Testis (tissue), 3 donors: ENCODE measurements around the gene DVL1. TPM values are rescaled to one million over a fixed set of nuclear protein-coding genes. Genes with fewer than 3 reads are reported as not detected.
"Not testable (repeated sequence)": the region's sequence is repeated elsewhere in the genome, so short reads cannot be mapped to it uniquely, and the experiment has no call there.

Source experiments
- DNase-seq: peaks from one replicate; pipeline ENCODE4 v3.0.0-alpha.2; 2019
- H3K27ac ChIP-seq, 2 donors: fragments of 200-600 bp; sonication (generic); one replicate each; pipeline ENCODE4 v1.5.1; 2019
- H3K27me3 ChIP-seq: fragments of 200-600 bp; sonication (generic); one replicate; pipeline ENCODE4 v1.5.1; 2019
- H3K36me3 ChIP-seq: fragments of 200-600 bp; sonication (generic); one replicate; pipeline ENCODE4 v1.5.1; 2017; ENCODE audit warnings: low read depth; ENCODE audit errors: missing control alignments
- H3K4me1 ChIP-seq: fragments of 200-600 bp; sonication (generic); one replicate; pipeline ENCODE4 v1.5.1; 2019
- H3K4me3 ChIP-seq, 2 donors: fragments of 200-600 bp; sonication (generic); one replicate each; pipeline ENCODE4 v1.5.1; 2017 to 2019
- H3K9me3 ChIP-seq: fragments of 200-600 bp; sonication (generic); one replicate; pipeline ENCODE4 v1.5.1; 2017
- CTCF ChIP-seq, 3 experiments: fragments of 450-650 bp in 2 of 3; fragments of 200-600 bp in 1 of 3; sonication (generic) in 1 of 3; IDR thresholded peaks; one replicate each; pipeline ENCODE4 v1.5.1; 2016 to 2019; ENCODE audit warnings: antibody characterized with exemption in 3 of 3, mild to moderate bottlenecking in 2 of 3, moderate library complexity in 1 of 3
- POLR2A ChIP-seq: fragments of 450-650 bp; IDR thresholded peaks from one replicate; pipeline ENCODE4 v1.6.1; 2017; ENCODE audit warnings: antibody characterized with exemption, mild to moderate bottlenecking, moderate library complexity
- WGBS, 2 donors: methylation state at CpG; one replicate each; pipeline ENCODE4 v1.1.5; 2018; 5-methylcytosine and 5-hydroxymethylcytosine counted together
- intact Hi-C: fragments of 100-400 bp; cut with DNase I; formaldehyde crosslinking; loops from one replicate; pipeline ENCODE4 v1.15.1; 2023; ENCODE audit warnings: low total_unique reads
- polyA plus RNA-seq: library from polyadenylated mRNA; stranded (reverse); fragments of 350-450 nt; fragmentation: Illumina TruSeq; extraction: RNeasy Lipid Tissue Mini Kit (QIAGEN cat#74804); gene quantifications from one replicate; pipeline ENCODE4 v1.2.3, GENCODE V29; 2014; ENCODE audit warnings: low read depth, low replicate concordance; ENCODE audit not compliant: insufficient read depth
- total RNA-seq, 2 donors: library from RNA; depleted of rRNA; stranded (reverse); fragments of >200 nt; gene quantifications; one replicate each; pipeline ENCODE4 v1.2.3, GENCODE V29; 2016

Gene DVL1
- total and polyA plus RNA-seq, 3 donors from 2014 or later = 65.8 to 183 (median 169) TPM

DNA sequence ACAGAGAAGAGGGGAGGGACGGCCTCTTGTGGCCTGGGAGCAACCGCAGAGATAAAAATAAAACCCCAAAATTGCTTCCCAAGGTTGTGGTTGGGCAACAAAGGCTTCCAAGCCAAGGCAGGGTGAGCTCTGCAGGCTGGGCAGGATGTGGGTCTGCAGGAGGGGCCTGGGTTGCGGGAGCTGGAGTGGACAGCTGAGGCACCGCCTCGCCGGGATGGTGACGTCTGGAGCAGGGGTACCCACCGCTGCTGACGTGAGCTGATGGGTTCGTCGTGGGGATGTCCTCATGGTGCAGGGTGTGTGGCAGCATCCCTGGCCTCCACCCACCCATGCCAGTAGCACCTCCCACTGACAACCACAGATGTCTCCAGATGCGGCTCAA, 22.1 kb upstream of the DVL1 start:
- 56 to 57% methylated on average over 8 to 12 of the region's 12 CpGs for WGBS, 2 donors
- Histone ChIP-seq H3K4me3 (no peak overlapping the region), H3K27me3 (no peaks in the 10 kb centered on the region), H3K4me1 (peaks cover 28% of the 10 kb centered on the region), H3K9me3 (no peaks in the 10 kb centered on the region), H3K36me3 (no peaks in the 10 kb centered on the region), H3K27ac (no peak overlapping the region)
- TF ChIP-seq CTCF (IDR thresholded peaks at IDR 0.05) (no peak), POLR2A (no peak)
- DNase-seq = no peak
- intact Hi-C loops = no loop called here

DNA sequence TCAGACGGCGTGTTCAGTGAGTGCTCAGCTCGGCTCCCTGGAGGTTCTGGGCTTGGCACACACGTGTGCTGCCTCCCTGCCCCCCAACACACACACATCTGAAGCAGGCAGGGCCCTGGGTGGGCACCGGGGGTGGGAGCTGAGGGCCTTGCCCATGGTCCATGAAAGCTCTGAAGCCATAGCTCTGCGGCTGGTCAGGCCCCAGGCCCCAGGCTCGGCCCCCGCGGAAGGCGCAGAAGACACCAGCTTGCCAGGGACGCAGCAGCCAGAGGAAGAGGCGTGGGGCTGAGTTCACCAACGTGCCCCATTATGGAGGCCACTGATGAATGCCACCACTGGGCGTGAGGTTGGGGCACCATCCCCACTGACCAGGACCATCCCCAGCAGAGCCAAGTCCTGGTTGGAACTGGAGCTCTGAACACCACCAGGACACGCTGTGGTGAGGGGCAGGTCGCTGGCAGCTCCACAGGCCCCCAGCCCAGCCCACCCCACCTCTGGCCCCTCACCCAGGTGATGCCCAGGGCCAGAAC, 21.6 kb upstream of the DVL1 start:
- TF ChIP-seq CTCF (IDR thresholded peaks at IDR 0.05) (no peak), POLR2A (no peak)
- no peak for DNase-seq
- no peak overlapping the region for H3K27ac ChIP-seq
- H3K36me3 ChIP-seq = no peaks in the 10 kb centered on the region
- no peak overlapping the region for H3K4me3 ChIP-seq
- H3K9me3 ChIP-seq = no peaks in the 10 kb centered on the region
- WGBS, 2 donors = 85 to 88% methylated on average over 9 to 16 of the region's 16 CpGs
- no peaks in the 10 kb centered on the region for H3K27me3 ChIP-seq
- peaks cover 24% of the 10 kb centered on the region for H3K4me1 ChIP-seq
- intact Hi-C loops = no loop called here

DNA sequence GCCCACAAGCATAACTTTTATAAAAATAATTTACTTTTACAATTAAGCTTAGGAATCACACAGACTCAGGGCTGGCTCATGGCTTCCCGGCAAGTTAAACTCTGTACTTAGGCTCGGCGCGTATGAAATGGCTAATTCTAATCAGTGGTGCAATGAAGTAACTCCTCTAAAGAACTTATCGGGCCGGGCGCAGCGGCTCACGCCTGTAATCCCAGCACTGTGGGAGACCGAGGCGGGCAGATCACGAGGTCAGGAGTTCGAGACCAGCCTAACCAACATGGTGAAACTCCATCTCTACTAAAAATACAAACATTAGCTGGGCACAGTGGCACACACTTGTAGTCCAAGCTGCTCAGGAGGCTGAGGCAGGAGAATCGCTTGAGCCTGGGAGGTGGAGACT, 20.9 kb upstream of the DVL1 start:
- H3K4me3 ChIP-seq, DNase-seq, H3K27ac ChIP-seq, H3K27me3 ChIP-seq, H3K9me3 ChIP-seq, intact Hi-C loops, H3K36me3 ChIP-seq: not testable (repeated sequence)
- 85 to 95% methylated on average over 14 of the region's 14 CpGs for WGBS, 2 donors
- H3K4me1 ChIP-seq = peaks cover 23% of the 10 kb centered on the region

GRCh38 chr1:1367315-1367714, 18.1 kb upstream of the DVL1 start:
- Histone ChIP-seq H3K36me3 (no peaks in the 10 kb centered on the region), H3K27ac (no peak overlapping the region), H3K4me1 (peaks cover 11% of the 10 kb centered on the region), H3K27me3 (no peaks in the 10 kb centered on the region), H3K4me3 (no peak overlapping the region), H3K9me3 (no peaks in the 10 kb centered on the region)
- intact Hi-C loops = no loop called here
- no peak for TF ChIP-seq POLR2A
- TF ChIP-seq CTCF (IDR thresholded peaks at IDR 0.05) = no peak
- no peak for DNase-seq
- WGBS, 2 donors = 78 to 81% methylated on average over 5 of the region's 5 CpGs

DNA sequence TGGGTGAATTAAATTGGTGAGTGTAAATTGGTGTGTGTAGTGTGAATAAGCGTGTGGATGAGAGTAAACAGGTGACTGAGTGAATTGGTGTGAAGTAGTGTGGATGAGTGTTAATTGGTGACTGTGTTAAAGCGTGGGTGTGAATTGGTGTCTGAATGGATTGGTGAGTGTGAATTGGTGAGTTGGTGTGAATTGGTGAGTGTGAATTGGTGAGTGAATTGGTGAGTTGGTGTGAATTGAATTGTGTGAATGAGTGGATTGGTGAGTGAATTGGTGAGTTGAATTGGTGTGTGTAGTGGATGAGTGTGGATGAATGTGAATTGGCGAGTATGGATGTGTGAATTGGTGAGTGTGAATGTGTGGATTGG, 17.5 kb upstream of the DVL1 start:
- H3K27ac ChIP-seq = no peak overlapping the region
- H3K4me1 ChIP-seq = peaks cover 11% of the 10 kb centered on the region
- H3K4me3 ChIP-seq = no peak overlapping the region
- H3K36me3 ChIP-seq = no peaks in the 10 kb centered on the region
- no peaks in the 10 kb centered on the region for H3K27me3 ChIP-seq
- TF ChIP-seq CTCF (IDR thresholded peaks at IDR 0.05) (no peak), POLR2A (no peak)
- H3K9me3 ChIP-seq = no peaks in the 10 kb centered on the region
- DNase-seq = no peak
- intact Hi-C loops = no loop called here
- WGBS, 2 donors = 80 to 90% methylated on average over 3 of the region's 3 CpGs
